ENCODE results near the gene C3orf85.
"Not testable (repeated sequence)": the region's sequence is repeated elsewhere in the genome, so short reads cannot be mapped to it uniquely, and the experiment has no call there.

The C3orf85 gene, protein sequence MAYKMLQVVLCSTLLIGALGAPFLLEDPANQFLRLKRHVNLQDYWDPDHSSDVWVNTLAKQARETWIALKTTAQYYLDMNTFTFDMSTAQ

DNA sequence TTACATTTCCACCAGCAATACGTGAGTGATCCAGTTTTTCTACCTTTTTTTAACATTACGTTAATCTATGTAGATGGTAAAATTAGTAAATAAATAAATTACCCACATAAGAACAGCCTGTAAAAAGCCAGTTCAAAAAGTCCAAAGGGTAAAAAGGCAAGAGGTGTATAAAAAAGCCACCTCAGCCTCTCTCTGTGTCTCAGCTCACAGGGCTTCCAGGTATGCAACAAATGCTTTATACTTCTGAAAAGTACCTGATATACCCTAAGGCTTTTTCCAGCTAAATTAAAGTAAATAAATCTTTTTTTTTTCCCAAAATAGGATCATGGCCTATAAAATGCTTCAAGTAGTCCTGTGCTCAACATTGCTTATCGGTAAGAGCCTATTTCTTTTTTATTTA, at the start of gene C3orf85:
C3orf85 (plus strand) TSS at position 197 of the 400 bp plus-strand sequence; CDS start at position 326, 129 bp downstream.
- DNase-seq (ENCODE audit: low spot score) = no peak

DNA sequence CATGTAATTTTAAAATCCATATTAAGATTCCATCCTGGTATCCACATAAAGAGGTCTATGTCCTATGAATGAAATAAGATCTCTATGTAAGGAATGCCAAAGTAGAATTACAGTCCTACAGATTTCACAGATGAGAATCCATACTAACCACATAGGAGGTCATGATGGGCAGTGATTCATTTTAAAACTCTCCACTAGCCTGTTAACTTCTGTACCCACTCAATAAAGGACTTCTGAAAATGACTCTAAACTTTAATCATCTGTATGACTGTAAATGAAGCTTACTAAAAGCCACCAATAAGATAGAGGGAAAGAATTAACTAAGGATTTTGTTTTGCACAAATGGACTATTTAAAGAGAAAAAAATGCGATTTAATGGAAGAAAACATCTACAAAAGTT, 47.3 kb upstream of the C3orf85 start:
- DNase-seq (ENCODE audit: low spot score) = no peak

DNA sequence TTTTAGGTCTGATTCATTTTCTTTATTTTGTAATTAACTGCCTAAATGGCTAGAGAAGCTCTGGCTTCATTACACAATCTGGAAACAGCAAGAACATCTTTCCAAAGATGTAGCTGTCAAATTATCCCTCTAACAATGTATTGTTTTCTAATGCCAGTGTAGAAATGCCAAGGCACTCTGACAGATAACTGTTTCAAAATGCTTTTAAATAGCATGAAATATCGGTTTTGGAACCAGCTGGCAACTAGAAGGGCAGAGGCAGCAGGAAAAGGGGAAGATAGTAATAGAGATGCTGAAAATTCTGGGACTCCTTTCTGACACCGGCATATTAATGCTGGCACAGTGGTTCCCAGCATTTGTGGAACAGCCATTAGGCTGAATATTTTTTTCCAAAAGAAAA, 44.7 kb upstream of the C3orf85 start:
- DNase-seq (ENCODE audit: low spot score) = no peak

DNA sequence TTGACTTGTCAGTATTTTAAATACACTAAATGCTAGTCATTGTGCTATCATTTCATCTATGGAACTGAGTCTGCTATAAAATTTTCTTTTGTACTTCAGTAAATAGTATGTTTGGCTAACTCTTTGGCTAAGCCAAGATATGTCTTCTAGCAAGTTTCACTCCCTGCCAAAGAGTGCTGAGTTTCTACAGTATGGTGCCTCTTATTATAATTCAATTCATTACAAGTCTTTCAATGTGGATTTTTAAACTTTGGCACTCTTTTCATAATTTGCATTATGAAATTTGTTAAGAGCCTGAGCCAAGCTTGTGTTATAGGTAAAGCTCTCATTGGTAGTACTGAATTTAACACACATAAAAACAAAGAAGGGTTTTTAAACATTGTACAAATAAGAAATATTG, 43.0 kb upstream of the C3orf85 start:
- no peak for DNase-seq (ENCODE audit: low spot score)

DNA sequence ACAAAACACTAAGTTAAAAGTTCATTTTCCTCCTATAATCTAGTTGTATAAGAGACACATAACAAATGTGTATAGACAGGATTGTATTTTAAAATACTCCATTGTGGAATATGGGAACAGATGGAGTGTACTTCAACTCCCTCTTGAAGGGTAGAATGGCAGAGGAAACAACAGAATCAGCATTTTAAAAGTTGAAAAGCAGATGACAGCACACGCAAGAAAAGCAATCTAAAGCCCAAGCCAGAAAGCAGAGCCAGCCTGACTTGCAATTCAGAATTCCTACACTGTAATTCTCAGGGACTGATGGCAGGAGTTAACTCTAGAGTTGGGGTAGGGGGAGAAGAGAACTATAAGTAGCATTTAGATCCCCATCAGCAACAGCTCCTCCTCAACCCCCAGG, 41.4 kb upstream of the C3orf85 start:
- DNase-seq (ENCODE audit: low spot score) = no peak

DNA sequence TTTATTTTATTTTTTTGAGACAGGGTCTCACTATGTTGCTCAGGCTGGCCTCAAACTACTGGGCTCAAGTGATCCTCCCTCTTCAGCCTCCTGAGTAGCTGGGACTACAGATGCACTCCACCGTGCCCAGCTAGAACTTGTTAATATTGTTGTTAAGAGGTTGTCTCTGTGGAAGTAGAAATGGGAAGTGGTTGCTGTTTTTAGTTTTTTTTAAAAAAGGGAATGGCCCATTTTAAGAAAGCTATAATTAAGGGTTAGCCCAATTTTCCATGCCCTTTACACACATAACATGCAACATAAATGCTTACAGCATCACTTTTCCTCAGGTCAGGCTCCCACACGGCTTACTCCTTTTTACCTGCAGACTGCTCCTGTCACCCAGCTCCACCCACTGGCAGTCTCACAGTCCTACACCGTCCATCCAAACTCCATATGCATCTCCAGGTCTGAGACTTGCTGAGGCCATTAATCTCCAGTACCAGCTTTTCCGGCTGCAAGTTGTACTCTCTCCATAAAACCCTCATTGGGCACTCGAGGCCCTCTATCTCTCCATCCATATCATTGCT, 38.4 kb upstream of the C3orf85 start:
- DNase-seq (ENCODE audit: low spot score) = no peak

DNA sequence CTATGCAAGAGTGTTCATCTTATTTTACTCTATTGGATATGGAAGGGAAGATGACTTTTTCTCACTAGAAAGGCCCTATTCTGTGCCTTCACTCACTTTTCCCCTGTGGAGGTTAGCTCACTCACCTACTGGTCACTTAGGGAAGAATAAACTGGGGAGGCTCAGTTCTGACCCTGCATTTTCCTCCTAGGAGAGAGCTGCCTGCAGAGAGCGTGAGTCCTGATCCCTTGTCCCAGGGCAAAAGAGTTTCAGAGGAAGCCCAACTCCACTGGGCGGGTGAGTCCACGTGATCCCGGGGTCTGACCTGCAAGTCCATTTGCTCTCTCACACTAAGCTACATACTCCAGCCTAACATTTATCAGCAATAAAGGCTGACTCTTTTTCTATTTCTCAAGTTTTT, 26.9 kb upstream of the C3orf85 start:
- DNase-seq (ENCODE audit: low spot score) = no peak

DNA sequence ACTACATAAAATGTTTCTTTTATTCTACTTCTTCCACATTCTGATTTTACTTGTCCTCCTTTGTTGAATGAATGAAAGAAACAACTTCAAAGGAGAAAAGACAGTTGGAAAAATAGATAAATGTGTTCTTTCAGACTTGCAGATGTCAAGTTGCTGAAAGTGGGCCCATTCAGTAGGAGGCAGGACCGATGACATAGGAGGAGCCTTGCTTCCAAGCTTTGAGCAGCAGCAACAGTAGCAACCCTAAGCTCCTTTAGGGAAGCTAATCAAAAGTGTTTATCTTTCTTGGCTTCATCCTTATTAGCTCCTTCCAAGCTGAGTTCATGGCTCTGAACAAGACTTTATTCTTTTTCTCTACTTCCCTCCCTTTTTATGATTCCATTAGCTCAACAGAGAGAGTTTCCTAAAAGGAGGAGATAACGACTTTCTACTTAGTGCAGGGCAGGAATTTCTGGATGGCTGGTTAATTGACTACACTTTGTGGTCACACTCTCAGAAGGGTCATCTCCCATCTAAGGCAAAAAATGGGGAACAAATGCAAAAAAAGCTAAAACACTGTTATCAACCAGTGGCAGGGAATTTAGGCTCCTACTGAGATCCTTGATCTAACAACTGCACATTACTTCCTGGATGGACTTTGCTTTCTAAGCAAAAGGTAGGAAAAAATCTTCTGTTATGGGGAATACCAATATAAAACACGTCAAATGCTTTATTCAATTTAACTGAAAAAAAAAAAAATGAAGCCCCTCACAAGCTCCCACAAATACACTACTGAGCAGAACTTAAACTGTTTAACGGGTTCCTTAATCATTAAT, 23.4 kb upstream of the C3orf85 start:
- no peak for DNase-seq (ENCODE audit: low spot score)

DNA sequence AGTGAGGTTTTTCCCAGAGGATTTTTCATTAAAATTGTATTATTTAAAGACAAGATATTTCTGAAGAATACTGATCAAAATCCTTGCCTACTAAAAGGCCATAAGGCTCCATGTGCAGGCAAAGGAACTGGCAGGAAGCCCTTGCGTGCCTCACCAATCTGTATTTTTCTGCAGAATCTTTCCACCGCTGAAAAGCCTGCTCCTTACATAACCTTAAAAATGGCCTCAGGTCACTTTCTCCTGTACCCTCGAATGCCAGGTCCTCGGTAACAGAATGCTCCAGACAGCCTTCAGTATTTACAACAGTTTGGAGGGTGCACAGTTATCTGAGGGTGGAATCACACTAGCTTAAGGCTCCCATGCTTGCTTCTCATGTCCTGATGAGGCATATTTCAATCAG, 21.8 kb upstream of the C3orf85 start:
- DNase-seq (ENCODE audit: low spot score) = no peak

DNA sequence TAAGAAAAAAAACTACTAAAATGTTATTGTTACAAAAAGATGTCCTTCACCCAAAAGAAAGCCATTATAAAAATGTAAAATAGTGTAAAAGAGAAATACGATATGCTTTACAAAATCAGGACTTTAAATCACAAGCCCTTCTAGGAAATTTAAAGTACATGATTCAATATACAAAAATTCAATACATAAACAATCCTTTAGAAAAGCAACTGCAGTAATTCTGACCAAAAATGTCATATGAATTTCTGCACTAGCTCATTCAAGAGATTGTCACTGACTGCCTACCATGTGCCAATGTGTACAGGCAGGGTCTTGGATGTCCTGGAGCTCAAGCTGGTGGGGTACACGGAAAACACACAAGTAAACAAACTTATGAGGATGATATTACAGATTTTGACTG, 21.1 kb upstream of the C3orf85 start:
- DNase-seq (ENCODE audit: low spot score) = no peak

DNA sequence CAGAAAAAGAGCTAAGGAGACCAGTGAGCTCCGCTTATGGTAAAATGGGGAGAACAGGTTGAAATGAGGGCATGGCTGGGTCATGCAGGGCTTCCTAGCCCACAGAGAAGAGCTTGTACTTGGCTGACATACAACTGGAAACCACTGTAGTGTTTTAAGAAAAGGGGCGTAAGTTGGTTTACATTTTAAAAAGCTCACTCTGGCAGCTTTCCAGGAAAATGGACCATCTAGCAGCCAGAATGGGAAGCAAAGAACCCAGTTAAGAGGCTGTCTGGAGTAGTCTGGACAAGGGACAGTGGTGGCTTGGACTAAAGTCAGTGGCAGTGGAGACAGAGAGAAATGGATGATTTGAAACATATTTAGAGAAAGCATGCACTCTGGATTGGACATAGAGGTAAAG, 20.5 kb upstream of the C3orf85 start:
- DNase-seq (ENCODE audit: low spot score) = no peak

DNA sequence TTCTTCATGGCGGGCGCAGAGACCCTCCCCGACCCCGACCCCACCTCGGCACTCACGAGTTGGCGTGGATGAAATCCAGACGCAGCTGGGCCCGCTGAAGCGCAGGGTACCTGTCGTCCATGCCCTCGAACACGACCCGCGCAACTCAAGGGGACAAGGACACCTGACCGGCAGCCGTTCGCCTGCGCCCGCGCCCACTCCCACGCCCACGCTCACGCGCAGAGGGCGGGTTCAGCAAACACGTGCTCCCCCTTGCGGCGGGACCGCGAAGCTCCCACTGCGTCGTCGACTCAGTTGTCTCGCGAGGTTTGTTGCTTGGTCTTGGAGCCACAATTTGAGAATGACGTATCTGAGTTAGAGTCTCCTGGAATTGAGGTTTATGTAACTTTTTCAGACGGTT, 18.6 kb upstream of the C3orf85 start, which contains the start of gene MORC1:
MORC1 (minus strand) TSS at position 196 of the 400 bp plus-strand sequence; CDS start at position 121, 75 bp downstream.
- DNase-seq (ENCODE audit: low spot score) = no peak

DNA sequence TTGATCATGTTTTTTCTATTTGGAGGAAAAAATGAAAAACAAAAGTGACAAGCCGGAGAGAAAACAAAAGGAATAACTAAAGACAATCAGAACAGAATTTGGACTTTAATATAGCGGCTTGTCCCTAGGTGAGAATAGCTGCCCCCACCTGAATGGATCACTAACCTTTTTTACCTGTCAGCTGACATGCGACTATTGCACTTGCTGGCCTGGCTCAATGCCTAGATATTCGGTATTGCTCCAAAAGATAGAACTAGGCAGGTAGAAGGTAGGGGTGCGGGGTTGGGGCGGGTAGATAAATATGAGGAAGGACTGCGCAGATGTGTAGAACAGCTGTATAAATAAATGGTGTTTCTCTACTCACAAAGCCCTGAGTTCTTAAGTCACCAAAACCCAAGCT, 17.9 kb upstream of the C3orf85 start:
- DNase-seq (ENCODE audit: low spot score) = no peak

DNA sequence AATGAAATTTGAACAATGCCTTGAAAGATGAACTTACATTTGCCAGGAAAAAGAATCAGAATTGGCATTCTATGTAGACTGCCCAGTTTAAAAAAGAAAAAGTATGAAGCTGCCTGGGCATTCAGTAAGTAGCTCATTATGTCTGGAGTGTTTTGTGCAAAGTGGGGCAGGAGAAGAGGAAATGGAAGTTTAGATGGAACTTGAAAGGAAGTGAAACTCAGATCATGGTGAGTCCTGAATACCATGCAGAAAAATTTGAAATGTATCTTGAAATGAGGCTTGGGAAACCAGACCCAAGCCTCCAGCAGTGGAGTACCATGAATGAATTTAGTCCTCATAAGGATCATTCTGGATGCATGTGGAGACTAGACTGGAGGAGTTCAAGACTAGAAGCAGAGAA, 13.8 kb upstream of the C3orf85 start:
- no peak for DNase-seq (ENCODE audit: low spot score)

DNA sequence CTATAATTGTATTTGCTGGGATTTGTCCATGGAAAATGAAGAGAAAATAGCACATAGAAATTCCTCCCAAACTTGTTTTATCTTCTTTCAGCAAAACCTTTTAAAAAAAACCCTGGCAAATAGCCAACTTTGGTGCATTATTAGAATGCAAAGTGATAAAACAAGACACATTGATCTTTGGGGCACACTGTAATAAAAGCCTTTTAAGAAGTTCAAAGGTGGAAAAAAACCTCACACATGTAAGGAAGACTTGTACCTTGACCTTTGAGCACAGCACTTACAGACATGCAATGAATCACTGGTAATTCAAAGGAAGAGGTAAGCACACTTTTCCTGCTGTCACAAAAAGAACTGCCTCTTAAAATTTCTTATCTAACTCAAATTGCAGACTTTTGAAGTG, 10.6 kb upstream of the C3orf85 start:
- no peak for DNase-seq (ENCODE audit: low spot score)

DNA sequence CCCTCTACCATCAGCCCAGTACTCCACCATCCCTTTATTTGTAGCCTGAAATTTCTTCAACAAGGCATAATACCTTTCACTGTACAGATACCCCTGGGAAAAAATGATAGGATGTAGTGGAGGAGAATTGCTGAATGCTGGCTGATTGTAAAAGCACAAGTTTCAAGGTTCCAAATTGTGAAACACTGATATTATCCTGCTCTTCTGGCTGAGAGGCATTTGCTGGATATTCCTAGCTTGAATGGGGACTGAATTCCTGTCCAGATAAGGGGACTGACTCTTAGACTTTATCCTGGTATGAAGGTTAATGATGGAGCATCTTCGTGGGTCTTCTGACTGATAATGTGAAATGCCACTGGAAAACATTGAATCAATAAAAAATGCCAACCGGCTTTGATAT, 9.0 kb upstream of the C3orf85 start:
- no peak for DNase-seq (ENCODE audit: low spot score)

DNA sequence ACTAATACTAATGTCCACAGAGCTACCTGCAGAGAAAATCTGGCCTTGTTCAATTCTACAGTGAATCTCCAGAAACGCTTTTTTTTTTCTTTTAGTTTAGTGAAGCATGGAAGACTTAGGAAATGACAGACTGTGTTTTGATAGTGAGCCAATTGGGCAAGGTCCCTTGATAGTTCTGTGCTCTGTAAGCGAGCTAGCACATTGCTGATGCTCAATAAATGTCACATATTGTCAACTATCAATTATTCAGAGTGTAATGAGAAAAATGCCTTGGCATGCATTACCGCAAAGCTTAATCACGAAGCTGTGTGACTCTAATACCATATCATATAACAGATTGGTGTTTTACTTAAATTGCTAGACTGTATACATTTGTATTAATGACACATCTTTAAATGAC, 5.2 kb upstream of the C3orf85 start:
- DNase-seq (ENCODE audit: low spot score) = no peak

DNA sequence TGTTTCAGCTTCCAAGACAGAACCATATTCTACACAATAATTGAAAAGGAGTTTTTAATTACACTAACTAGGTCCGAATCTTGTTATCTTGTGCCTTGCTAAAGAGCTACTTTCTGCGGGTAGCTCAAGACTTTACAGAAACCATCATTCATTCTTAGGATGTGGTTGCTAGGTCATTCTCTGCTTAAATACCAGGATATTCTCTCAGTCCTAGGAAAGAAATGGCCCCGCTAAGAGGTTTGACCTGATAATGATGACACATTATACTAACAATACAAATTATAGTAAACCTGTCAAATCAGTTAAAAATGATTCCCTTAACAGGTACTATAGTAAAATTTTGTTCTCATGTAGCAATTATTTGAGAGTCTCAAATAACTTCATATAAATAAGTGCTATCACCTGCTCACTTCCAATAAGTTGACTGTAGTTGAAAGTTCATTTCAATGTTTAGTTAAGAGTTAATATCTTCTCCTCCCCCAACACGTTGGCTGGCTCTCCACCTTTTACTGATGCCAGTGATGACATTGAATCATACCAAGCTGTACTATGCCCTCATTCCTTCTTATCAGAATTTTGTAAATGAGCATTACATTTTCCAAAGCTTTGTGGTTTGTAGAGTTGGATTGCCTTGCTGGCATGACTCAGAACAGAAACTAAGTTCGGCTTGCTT, 3.6 kb upstream of the C3orf85 start:
- DNase-seq (ENCODE audit: low spot score) = no peak

DNA sequence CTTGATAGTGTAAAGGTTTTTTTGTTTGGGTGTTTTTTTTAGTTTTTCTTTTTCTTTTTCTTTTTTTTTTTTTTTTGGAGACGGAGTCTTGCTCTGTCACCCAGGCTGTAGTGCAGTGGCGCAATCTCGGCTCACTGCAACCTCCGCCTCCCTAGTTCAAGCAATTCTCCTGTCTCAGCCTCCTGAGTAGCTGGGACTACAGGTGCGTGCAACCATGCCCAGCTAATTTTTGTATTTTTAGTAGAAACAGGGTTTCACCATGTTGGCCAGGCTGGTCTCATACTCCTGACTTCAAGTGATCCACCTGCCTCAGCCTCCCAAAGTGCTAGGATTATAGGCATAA, 3.1 kb upstream of the C3orf85 start:
- DNase-seq (ENCODE audit: low spot score) = not testable (repeated sequence)

DNA sequence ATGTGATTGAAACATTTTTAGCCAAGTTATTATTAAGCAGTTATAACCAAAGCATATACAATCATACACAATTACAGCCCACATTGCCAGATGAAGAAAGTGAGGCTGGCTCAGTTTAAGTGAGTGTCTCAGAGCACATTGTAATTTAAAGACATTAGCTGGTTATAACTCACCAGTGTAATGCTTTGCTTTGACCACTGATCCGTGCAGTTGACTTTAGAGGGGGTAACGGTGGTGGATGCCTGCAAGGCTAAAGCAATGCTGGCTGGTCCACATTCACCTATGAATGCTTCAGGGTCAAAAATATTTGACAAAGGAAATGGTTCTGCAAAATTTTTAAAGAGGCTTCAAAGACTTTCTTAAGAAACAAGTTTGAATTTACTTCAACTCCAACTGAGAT, 1.2 kb downstream of the C3orf85 start:
- no peak for DNase-seq (ENCODE audit: low spot score)

DNA sequence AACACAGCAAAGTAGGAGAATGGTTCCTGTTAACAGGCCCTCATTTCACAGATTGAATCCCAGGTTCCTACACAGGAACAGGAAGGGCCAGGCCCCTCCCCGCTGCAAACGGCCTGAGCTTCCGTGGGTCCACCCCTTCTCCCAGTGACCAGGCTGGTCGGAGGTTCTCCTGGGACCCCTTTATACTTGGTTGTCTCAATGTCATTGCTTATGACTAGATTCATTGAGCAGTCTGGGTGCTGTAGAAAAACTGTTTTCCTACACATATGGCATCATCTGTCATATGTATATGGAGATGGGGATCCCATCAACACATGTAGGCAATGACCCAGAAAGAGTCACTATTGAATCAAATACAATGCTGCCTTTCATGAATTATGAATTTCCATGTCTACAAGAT, 3.8 kb downstream of the C3orf85 start:
- DNase-seq (ENCODE audit: low spot score) = no peak

DNA sequence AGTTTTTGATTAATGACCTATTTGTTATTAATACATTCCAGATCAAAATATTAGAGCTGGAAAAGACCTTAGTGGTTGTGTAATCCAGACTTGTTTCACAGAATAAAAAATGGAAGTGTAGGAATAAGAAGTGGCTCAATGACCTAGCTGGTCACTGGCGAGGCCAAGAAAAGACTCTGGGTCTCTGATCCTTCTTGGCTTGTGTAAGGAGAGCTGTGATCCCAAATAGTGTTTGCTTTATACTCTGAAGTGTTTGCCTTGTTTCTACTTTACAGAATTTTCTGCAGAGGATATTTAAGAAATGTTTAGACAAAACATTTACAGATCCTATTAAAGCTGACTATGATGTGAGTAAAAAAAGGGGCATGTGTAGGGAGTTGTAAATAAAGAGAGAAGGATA, 7.1 kb downstream of the C3orf85 start:
- DNase-seq (ENCODE audit: low spot score) = no peak

DNA sequence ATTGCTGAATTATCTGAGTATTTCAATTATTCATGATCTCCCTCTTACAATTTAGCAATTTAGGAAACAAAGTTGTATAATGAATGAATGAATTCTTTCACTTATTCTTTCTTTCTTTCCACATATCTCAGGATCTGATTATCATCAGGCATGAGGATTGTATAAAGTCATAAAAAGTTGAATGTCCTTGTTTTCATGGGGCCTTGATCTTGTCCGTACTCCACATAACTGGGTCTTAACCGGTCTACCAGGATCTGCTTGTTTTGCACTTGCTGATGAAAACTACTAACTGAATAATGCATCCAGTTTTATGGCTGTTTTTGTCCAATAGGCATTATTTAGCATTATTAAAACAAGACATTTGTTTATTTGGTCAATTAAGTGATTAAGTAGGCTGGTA, 12.6 kb downstream of the C3orf85 start:
- DNase-seq (ENCODE audit: low spot score) = no peak

Data from AG08395 (cell line).